GM21737 (cell line): Measurements from ENCODE around the gene RABL2A.
"Not testable (repeated sequence)": the region's sequence is repeated elsewhere in the genome, so short reads cannot be mapped to it uniquely, and the experiment has no call there.

Experiments
- ATAC-seq: cut with Tn5 transposase; IDR thresholded peaks from one replicate; pipeline ENCODE4 v1.9.1; 2021; ENCODE audit warnings: mild to moderate bottlenecking, moderate library complexity; ENCODE audit not compliant: unreplicated experiment

RABL2A gene

GRCh38 chr2:113606036-113606435 lies 21.0 kb upstream of the RABL2A start:
- ATAC-seq, result not testable (repeated sequence)

GRCh38 chr2:113609822-113610221 lies 17.2 kb upstream of the RABL2A start:
- ATAC-seq, result not testable (repeated sequence)

GRCh38 chr2:113621002-113621401 lies 6.1 kb upstream of the RABL2A start:
- ATAC-seq, result not testable (repeated sequence)

GRCh38 chr2:113625906-113626305 lies 1.2 kb upstream of the RABL2A start:
- ATAC-seq, result not testable (repeated sequence)

- ATAC-seq, result not testable (repeated sequence)
These were observed 5.8 kb downstream of the RABL2A start for GRCh38 chr2:113632849-113633345.

- ATAC-seq, result not testable (repeated sequence)
These were observed 8.3 kb downstream of the RABL2A start for GRCh38 chr2:113635358-113635757.

- ATAC-seq, result not testable (repeated sequence)
These were observed 9.2 kb downstream of the RABL2A start for GRCh38 chr2:113636226-113636625.

- not testable (repeated sequence) for ATAC-seq
These were observed 11.0 kb downstream of the RABL2A start for GRCh38 chr2:113638084-113638483.

GRCh38 chr2:113646217-113646616 lies 19.2 kb downstream of the RABL2A start:
- not testable (repeated sequence) for ATAC-seq

- ATAC-seq, result not testable (repeated sequence)
These were observed 24.1 kb downstream of the RABL2A start for GRCh38 chr2:113650834-113651815.

GRCh38 chr2:113652599-113652998 lies 25.5 kb downstream of the RABL2A start:
- not testable (repeated sequence) for ATAC-seq

GRCh38 chr2:113656031-113656624 lies 29.1 kb downstream of the RABL2A start:
- not testable (repeated sequence) for ATAC-seq

GRCh38 chr2:113657735-113658134 lies 30.7 kb downstream of the RABL2A start:
- ATAC-seq, result not testable (repeated sequence)

GRCh38 chr2:113663285-113664060 lies 36.4 kb downstream of the RABL2A start:
- not testable (repeated sequence) for ATAC-seq

- ATAC-seq, result not testable (repeated sequence)
These were observed 37.9 kb downstream of the RABL2A start for GRCh38 chr2:113664761-113665533.

- not testable (repeated sequence) for ATAC-seq
These were observed 41.9 kb downstream of the RABL2A start for GRCh38 chr2:113669013-113669412.

GRCh38 chr2:113672326-113672932 lies 45.4 kb downstream of the RABL2A start:
- ATAC-seq, result no peak

- ATAC-seq, result no peak
These were observed 48.8 kb downstream of the RABL2A start for GRCh38 chr2:113675875-113676274.

GRCh38 chr2:113676623-113677266 lies 49.7 kb downstream of the RABL2A start:
- no peak for ATAC-seq
